B cell (primary cell): ENCODE measurements around the gene CNPY2. TPM values are rescaled to one million over a fixed set of nuclear protein-coding genes. Genes with fewer than 3 reads are reported as not detected.
A peak's percentile ranks its signal among the peaks of the same experiment; 100 is the strongest.

Experiments
- ATAC-seq: fragments of 200-7000 bp; cut with Tn5 transposase; one replicate; pipeline ENCODE4 v1.10.0; 2021; ENCODE audit warnings: low read depth, mild to moderate bottlenecking, moderate number of reproducible peaks, moderate library complexity
- CTCF ChIA-PET: fragments of 350-600 bp; sonication (Branson Sonifier 250); formaldehyde crosslinking; loops from one replicate; lab custom pipeline; 2021; ENCODE audit warnings: antibody characterized with exemption, inconsistent platforms; lab: Charles Lee
- POLR2A ChIA-PET: fragments of 350-600 bp; sonication (Branson Sonifier 250); formaldehyde crosslinking; loops from one replicate; lab custom pipeline; 2021; ENCODE audit warnings: antibody characterized with exemption; lab: Charles Lee
- DNase-seq: peaks from one replicate; pipeline ENCODE4 v3.0.0; 2013
- H2AFZ ChIP-seq: 2 replicates; pipeline ENCODE4 v1.6.1; 2012; ENCODE audit warnings: mild to moderate bottlenecking, low read depth, low read length; ENCODE audit not compliant: insufficient read depth, poor library complexity, severe bottlenecking
- H3K27ac ChIP-seq, 2 donors: 1 replicate in 1 of 2; 2 replicates in 1 of 2; pipeline ENCODE4 v1.5.1; 2012 to 2013; ENCODE audit warnings: low read length in 2 of 2, mild to moderate bottlenecking in 2 of 2, moderate library complexity in 1 of 2
- H3K27me3 ChIP-seq, 4 experiments: fragments of 200-600 bp in 1 of 4; sonication (generic) in 1 of 4; replicated peaks in 1 of 4; 1 replicate in 2 of 4; 2 replicates in 2 of 4; pipeline versions ENCODE4 v1.6.1 to v1.7.0; 2013 to 2016; ENCODE audit warnings: low read length in 3 of 4, mild to moderate bottlenecking in 2 of 4, mixed read lengths in 1 of 4, moderate library complexity in 1 of 4; ENCODE audit not compliant: insufficient read depth in 4 of 4, control insufficient read depth in 3 of 4; ENCODE audit errors: control extremely low read depth in 1 of 4
- H3K36me3 ChIP-seq, 2 experiments: replicated peaks in 1 of 2; 1 replicate in 1 of 2; 2 replicates in 1 of 2; pipeline versions ENCODE4 v1.6.1 to v1.7.1; 2013; ENCODE audit warnings: low read length in 1 of 2; ENCODE audit not compliant: insufficient read depth in 2 of 2, control insufficient read depth in 1 of 2; ENCODE audit errors: control extremely low read depth in 1 of 2, extremely low read depth in 1 of 2
- H3K4me1 ChIP-seq, 2 donors: fragments of 200-600 bp in 1 of 2; sonication (generic) in 1 of 2; 1 replicate in 1 of 2; 2 replicates in 1 of 2; pipeline versions ENCODE4 v1.5.1 to v1.6.1; 2013 to 2017; ENCODE audit warnings: low read length in 2 of 2; ENCODE audit not compliant: control insufficient read depth in 2 of 2, insufficient read depth in 2 of 2
- H3K4me2 ChIP-seq: replicated peaks from 2 replicates; pipeline ENCODE3; 2012; ENCODE audit warnings: mild to moderate bottlenecking, low read depth, low read length; ENCODE audit not compliant: poor library complexity, severe bottlenecking
- H3K4me3 ChIP-seq, 5 experiments: fragments of 200-600 bp in 1 of 5; sonication (generic) in 1 of 5; 1 replicate in 3 of 5; 2 replicates in 2 of 5; pipeline versions ENCODE4 v1.5.1 to v1.7.0; 2011 to 2016; ENCODE audit warnings: low read length in 4 of 5, mild to moderate bottlenecking in 4 of 5, low read depth in 2 of 5, control low read depth in 1 of 5, moderate library complexity in 1 of 5; ENCODE audit not compliant: insufficient read depth in 1 of 5; ENCODE audit errors: control extremely low read depth in 1 of 5, extremely low read depth in 1 of 5
- H3K79me2 ChIP-seq: fragments of 200-600 bp; sonication (generic); one replicate; pipeline ENCODE4 v1.6.0; 2016; ENCODE audit warnings: low read length; ENCODE audit not compliant: control insufficient read depth, insufficient read depth
- H3K9ac ChIP-seq: fragments of 200-600 bp; sonication (generic); 2 replicates; pipeline ENCODE4 v1.6.1; 2017; ENCODE audit warnings: mild to moderate bottlenecking, low read length, moderate library complexity
- H3K9me3 ChIP-seq, 3 donors: one replicate each; pipeline versions ENCODE4 v1.6.1 to v1.7.1; 2013; ENCODE audit warnings: low read length in 2 of 3; ENCODE audit not compliant: control insufficient read depth in 2 of 3, insufficient read depth in 1 of 3; ENCODE audit errors: control extremely low read depth in 1 of 3
- H4K20me1 ChIP-seq: 2 replicates; pipeline ENCODE4 v1.6.0; 2012; ENCODE audit warnings: mild to moderate bottlenecking, low read length; ENCODE audit not compliant: insufficient read depth, control insufficient read depth, poor library complexity, severe bottlenecking
- H3K27ac Mint-ChIP-seq: one replicate; pipeline ENCODE4 v1.8.0; 2021; ENCODE audit warnings: mixed read lengths
- H3K27me3 Mint-ChIP-seq: one replicate; pipeline ENCODE4 v1.8.0; 2021; ENCODE audit warnings: mixed read lengths
- H3K4me1 Mint-ChIP-seq: one replicate; pipeline ENCODE4 v1.8.0; 2021; ENCODE audit warnings: mixed read lengths
- H3K4me3 Mint-ChIP-seq: one replicate; pipeline ENCODE4 v1.8.0; 2021; ENCODE audit warnings: mixed read lengths
- H3K9me3 Mint-ChIP-seq: one replicate; pipeline ENCODE4 v1.8.0; 2022; ENCODE audit warnings: mixed read lengths; ENCODE audit not compliant: insufficient read depth
- EZH2 ChIP-seq: IDR thresholded peaks from 2 replicates; pipeline ENCODE4 v1.6.1; 2012; ENCODE audit warnings: borderline replicate concordance, low read depth, mild to moderate bottlenecking, moderate library complexity, low read length; ENCODE audit not compliant: insufficient read depth, poor library complexity, severe bottlenecking
- WGBS: methylation state at CpG from one replicate; pipeline ENCODE4 v1.1.5; 2013; ENCODE audit warnings: missing lambda C conversion rate; ENCODE audit not compliant: insufficient coverage; 5-methylcytosine and 5-hydroxymethylcytosine counted together
- intact Hi-C: fragments of 100-400 bp; cut with micrococcal nuclease; formaldehyde crosslinking; loops from one replicate; pipeline ENCODE4 v1.10.0; 2022
- polyA plus RNA-seq: library from polyadenylated mRNA; depleted of rRNA; stranded (reverse); fragments of >200 nt; gene quantifications from 2 replicates; pipeline ENCODE4 v1.2.3, GENCODE V29; 2012
- total RNA-seq, 2 donors: library from RNA; stranded (reverse); fragments of 120-200 nt in 1 of 2; gene quantifications; 1 replicate in 1 of 2; 2 replicates in 1 of 2; pipeline versions ENCODE4 v1.2.3 to v1.2.4, GENCODE V29; 2013 to 2022
- TF ChIP-seq, protein P1 (sequence below): fragments of 200-600 bp; IDR thresholded peaks from one replicate; pipeline ENCODE4 v1.8.0; 2022; ENCODE audit warnings: antibody characterized with exemption, mild to moderate bottlenecking

Gene CNPY2
- total and polyA plus RNA-seq, 2 donors (not counting 1 experiment from before 2014, with no cell fraction given): 61.9 to 91.2 TPM

- ATAC-seq: peak; percentile 5
- intact Hi-C loops: loop anchor here (1.0 kb wide), 1 partner anchor 135 kb away; the partner anchor contains the start of gene SPRYD4
- no peaks in the 10 kb centered on the region for H3K9me3 Mint-ChIP-seq
Observed at GRCh38 chr12:56333197-56333678, 17.4 kb upstream of the CNPY2 start.

More at GRCh38 chr12:56333197-56333678, 17.4 kb upstream of the CNPY2 start:
- no CpG with 5 or more reads among the region's 8 CpGs for WGBS
- DNase-seq: no peak
- no peaks in the 10 kb centered on the region for H4K20me1 ChIP-seq
- CTCF ChIA-PET: interaction anchor here (0.6 to 7.6 kb wide), 7 partner anchors 17 to 353 kb away, joined by 3 to 45 read pairs (median 7); partner anchors contain the start of genes CNPY2 and STAT2
- H3K9me3 ChIP-seq: no peaks in the 10 kb centered on the region
- Mint-ChIP-seq H3K4me3 (peak overlapping the region; percentile 99), H3K4me1 (peaks cover 46% of the 10 kb centered on the region), H3K27ac (peak overlapping the region; percentile 100), H3K27me3 (no peaks in the 10 kb centered on the region)
- H3K36me3 ChIP-seq: peaks cover 0 to 1% of the 10 kb centered on the region in 2 experiments
- no peaks in the 10 kb centered on the region for H3K27me3 ChIP-seq
- peak overlapping the region; percentile 86 for H3K4me2 ChIP-seq
- peaks cover 30 to 37% of the 10 kb centered on the region in 2 donors for H3K4me1 ChIP-seq
- peak overlapping the region; percentile 63 to 88 (median 80) for H3K4me3 ChIP-seq
- POLR2A ChIA-PET: interaction anchor here (0.8 to 2.5 kb wide), 7 partner anchors 9 to 135 kb away, joined by 6 to 24 read pairs (median 10); partner anchors contain the start of genes CNPY2 and STAT2
- H3K27ac ChIP-seq: peak overlapping the region; percentile 94 to 100
- peaks cover 18% of the 10 kb centered on the region for H3K79me2 ChIP-seq
- H3K9ac ChIP-seq: peak overlapping the region; percentile 95
- TF ChIP-seq, protein P1, sequence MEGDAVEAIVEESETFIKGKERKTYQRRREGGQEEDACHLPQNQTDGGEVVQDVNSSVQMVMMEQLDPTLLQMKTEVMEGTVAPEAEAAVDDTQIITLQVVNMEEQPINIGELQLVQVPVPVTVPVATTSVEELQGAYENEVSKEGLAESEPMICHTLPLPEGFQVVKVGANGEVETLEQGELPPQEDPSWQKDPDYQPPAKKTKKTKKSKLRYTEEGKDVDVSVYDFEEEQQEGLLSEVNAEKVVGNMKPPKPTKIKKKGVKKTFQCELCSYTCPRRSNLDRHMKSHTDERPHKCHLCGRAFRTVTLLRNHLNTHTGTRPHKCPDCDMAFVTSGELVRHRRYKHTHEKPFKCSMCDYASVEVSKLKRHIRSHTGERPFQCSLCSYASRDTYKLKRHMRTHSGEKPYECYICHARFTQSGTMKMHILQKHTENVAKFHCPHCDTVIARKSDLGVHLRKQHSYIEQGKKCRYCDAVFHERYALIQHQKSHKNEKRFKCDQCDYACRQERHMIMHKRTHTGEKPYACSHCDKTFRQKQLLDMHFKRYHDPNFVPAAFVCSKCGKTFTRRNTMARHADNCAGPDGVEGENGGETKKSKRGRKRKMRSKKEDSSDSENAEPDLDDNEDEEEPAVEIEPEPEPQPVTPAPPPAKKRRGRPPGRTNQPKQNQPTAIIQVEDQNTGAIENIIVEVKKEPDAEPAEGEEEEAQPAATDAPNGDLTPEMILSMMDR: no peak
- no peak for TF ChIP-seq EZH2
- H2AFZ ChIP-seq: peak overlapping the region; percentile 93
